ENCODE measurements around the gene IFT74.
"Not testable (repeated sequence)": the region's sequence is repeated elsewhere in the genome, so short reads cannot be mapped to it uniquely, and the experiment has no call there.

Gene IFT74

GRCh38 chr9:27073841-27074728, 117.9 kb downstream of the IFT74 start:
- no peak for DNase-seq (ENCODE audit: low read depth)

DNA sequence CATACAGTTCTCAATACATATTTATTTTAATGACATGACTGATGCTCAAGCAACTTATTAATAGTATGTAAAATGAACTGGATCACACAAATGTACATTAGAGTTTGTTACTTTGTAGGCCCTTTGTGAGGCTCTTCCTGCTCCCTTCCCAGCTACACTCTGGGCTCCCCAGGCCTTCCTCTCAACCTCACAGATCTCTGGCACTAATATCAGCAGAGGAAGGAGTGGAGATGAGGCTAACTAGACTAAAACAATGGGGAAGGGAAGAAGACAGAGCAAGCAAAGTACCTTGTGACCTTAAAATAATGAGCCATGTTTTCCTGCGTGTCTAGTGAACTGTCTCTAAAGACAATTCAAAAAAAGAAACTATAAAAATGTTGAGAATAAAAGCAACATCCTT, 122.5 kb downstream of the IFT74 start:
- DNase-seq (ENCODE audit: low read depth) = no peak

DNA sequence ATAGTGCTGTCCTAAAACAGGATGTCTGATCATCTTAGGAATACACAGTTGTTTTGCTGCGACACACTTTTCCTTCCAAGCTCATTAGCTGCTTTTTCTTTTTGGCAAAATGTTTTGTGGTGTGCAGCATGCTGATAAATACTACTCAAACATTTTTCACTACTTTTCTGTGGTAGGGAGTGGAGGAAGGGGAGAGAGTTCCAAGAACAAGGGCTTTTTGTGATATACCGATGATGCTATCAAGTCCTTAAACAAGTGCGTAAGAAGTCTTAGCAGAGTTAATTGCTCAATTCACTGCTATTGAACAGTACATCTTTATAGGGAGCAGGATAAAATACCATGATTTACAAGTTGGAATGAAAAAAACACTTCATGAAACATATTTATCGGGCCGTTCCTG, 129.2 kb downstream of the IFT74 start:
- no peak for DNase-seq (ENCODE audit: low read depth)

- no peak for DNase-seq (ENCODE audit: low read depth)
These were observed 130.8 kb downstream of the IFT74 start for GRCh38 chr9:27086818-27087680.

- DNase-seq (ENCODE audit: low read depth) = no peak
These were observed 132.8 kb downstream of the IFT74 start for GRCh38 chr9:27088981-27089380.

GRCh38 chr9:27089706-27090105, 133.5 kb downstream of the IFT74 start:
- DNase-seq (ENCODE audit: low read depth) = no peak

DNA sequence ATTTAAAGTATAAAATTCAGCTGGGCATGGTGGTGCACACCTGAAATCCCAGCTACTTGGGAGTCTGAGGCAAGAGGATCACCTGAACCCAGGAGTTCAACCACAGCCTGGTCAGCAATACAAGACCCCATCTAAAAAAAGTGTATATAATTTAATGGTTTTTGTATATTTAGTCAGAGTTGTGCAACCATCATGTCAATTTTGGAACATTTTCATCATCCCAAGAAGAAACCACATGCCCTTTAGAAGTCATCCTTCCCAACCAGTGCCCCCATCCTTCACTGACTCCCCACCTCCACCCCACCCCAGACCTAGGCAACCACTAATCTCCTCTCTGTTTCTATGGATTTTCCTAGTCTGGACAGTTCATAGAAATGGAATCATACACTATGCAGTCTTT, 134.0 kb downstream of the IFT74 start:
- no peak for DNase-seq (ENCODE audit: low read depth)

DNA sequence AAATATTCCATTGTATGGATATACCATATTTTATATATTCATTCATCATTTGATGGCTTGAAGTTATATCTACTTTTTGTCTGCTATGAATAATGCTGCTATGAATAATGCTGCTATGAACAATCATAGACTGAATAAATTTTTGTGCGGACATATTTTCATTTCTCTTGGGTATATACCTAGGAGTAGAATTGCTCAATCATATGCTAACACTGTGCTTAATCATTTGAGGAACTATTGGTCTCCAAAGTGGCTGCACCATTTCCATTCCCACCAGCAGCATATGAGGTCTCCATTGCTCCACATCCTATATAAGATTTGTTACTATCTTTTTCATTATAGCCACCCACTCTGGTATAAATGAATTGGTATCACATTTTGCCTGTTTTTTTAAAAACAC, 134.5 kb downstream of the IFT74 start:
- DNase-seq (ENCODE audit: low read depth) = no peak

GRCh38 chr9:27092496-27092895, 136.3 kb downstream of the IFT74 start:
- not testable (repeated sequence) for DNase-seq (ENCODE audit: low read depth)

GRCh38 chr9:27093384-27094067, 137.3 kb downstream of the IFT74 start:
- DNase-seq (ENCODE audit: low read depth) = not testable (repeated sequence)

DNA sequence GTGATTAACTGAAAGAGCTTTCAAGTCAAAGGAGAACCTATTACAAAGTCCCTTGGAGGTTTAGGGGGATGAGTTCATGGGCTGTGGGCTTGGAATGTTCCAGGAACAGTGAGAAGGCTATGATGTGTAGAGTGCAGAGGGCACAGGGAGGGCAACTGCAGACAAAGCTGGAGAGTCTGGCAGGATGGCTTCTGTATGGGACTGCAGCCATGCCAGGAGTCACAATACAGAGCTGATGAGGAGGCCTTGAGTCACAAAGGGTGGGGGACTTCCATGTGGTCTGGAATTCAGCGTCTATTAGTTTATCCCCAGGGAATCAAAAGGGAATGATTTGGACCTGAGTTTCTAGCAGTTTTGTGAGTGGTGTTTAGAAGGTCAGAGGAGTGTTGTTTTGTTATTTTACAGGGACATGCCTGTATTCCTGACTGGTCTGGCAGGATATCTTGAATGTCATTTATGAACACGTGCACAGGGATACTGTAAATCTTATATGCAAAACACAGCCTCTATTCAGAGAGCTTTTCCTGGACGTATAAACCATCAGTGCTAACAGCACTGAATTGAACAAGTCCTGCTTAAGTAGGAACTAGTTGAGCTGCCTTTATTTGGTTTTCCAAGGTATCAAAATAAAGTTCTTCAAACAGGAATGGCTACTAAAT, 138.6 kb downstream of the IFT74 start:
- DNase-seq (ENCODE audit: low read depth) = no peak

DNA sequence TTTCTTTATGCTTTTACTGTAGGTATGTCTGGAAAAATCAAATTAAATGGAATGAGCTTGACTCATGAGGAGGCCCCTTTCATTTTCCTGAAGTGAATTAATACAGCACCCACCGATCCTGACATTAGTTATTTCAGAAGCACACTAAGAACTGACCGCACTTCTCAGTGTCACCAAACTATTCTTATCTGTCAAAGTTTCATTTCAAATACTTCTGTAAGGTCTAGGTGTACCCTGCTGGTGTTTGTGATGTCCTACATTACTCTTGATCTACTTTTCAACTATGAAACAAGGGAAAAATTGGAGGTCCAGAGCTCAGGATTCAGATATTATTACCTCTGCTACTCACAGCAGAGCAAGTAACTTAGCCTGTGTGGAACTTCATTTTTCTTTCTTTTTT, 151.0 kb downstream of the IFT74 start:
- DNase-seq (ENCODE audit: low read depth) = no peak

DNA sequence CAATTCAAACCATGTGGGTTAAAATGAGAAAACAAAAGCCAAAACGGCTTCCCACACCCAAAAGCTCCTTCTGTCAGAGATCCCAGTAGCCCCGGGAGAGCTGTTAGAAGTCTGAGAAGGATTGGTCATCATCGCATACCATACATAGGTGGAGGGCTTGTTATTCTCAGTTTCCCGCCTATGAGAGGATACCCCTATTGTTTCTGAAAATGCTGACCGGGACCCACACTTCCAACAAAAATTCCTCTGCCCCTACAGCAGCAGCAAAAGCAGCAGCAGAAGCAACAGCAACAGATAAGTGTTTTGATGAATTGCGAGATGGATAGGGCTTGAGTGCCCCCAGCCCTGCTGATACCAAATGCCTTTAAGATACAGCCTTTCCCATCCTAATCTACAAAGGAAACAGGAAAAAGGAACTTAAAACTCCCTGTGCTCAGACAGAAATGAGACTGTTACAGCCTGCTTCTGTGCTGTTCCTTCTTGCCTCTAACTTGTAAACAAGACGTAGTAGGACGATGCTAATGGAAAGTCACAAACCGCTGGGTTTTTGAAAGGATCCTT, 152.8 kb downstream of the IFT74 start, which contains the start of gene TEK:
TSS of gene TEK (plus strand) at position 245 of the 561 bp plus-strand sequence. CDS start 366 bp downstream, outside the sequence.
- DNase-seq (ENCODE audit: low read depth) = no peak

DNA sequence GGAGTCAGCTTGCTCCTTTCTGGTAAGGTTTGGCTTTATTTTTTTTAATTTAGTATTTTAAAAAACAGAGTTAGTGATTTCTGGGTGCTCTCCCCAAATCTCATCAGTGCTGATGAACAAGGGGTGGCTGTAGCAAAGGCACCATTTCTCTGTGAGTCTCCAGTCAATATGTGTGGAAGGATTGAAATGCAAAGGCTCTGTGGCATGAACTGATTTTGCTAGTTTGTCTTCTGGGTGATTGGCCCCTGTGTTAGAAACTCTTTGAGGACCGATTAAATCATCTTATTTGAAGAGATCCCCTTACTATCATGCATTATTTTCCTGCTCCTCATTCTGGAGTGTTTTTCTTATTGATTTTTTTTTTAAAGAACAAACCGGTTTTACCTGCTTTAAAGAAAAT, 153.4 kb downstream of the IFT74 start:
- DNase-seq (ENCODE audit: low read depth) = no peak

GRCh38 chr9:27110181-27110580, 154.0 kb downstream of the IFT74 start:
- DNase-seq (ENCODE audit: low read depth) = no peak

- DNase-seq (ENCODE audit: low read depth) = no peak
These were observed 156.0 kb downstream of the IFT74 start for GRCh38 chr9:27112235-27112634.
